ENCODE results near the gene KRTAP12-2. TPM values are rescaled to one million over a fixed set of nuclear protein-coding genes. Genes with fewer than 3 reads are reported as not detected.

The KRTAP12-2 gene
- total RNA-seq, result not detected

- DNase-seq (ENCODE audit: low spot score) (no peak), ATAC-seq (no peak)
Observed at GRCh38 chr21:44666401-44667320, at the start of gene KRTAP12-2. Gene KRTAP12-2, minus strand, starts transcription at chr21:44666927. Its CDS starts 41 bp downstream, at chr21:44666886.

- DNase-seq (ENCODE audit: low spot score), result peak; percentile 8
- no peak for ATAC-seq
Observed at GRCh38 chr21:44714905-44715304, 48.2 kb upstream of the KRTAP12-2 start.

GRCh38 chr21:44713846-44714245 lies 47.1 kb upstream of the KRTAP12-2 start:
- peak; percentile 16 for DNase-seq (ENCODE audit: low spot score)
- ATAC-seq, result no peak

- DNase-seq (ENCODE audit: low spot score), result peak; percentile 33
- no peak for ATAC-seq
Observed at GRCh38 chr21:44713130-44713529, 46.4 kb upstream of the KRTAP12-2 start.

GRCh38 chr21:44712203-44713028 lies 45.7 kb upstream of the KRTAP12-2 start:
- ATAC-seq (no peak), DNase-seq (ENCODE audit: low spot score) (peak; percentile 24)

GRCh38 chr21:44711327-44712202 lies 44.8 kb upstream of the KRTAP12-2 start, which contains the start of gene TSPEAR:
Gene TSPEAR, minus strand, starts transcription at chr21:44711572. Its CDS starts 58 bp downstream, at chr21:44711514.
- ATAC-seq, result no peak
- DNase-seq (ENCODE audit: low spot score), result peak; percentile 38

GRCh38 chr21:44710756-44711326 lies 44.1 kb upstream of the KRTAP12-2 start:
- peak; percentile 29 for DNase-seq (ENCODE audit: low spot score)
- ATAC-seq, result no peak

GRCh38 chr21:44710294-44710665 lies 43.6 kb upstream of the KRTAP12-2 start:
- no peak for ATAC-seq
- DNase-seq (ENCODE audit: low spot score), result peak; percentile 15

- DNase-seq (ENCODE audit: low spot score) (peak; percentile 38), ATAC-seq (peak; percentile 30)
Observed at GRCh38 chr21:44709426-44710293, 42.9 kb upstream of the KRTAP12-2 start.

- DNase-seq (ENCODE audit: low spot score) (peak; percentile 35), ATAC-seq (no peak)
Observed at GRCh38 chr21:44708866-44709425, 42.2 kb upstream of the KRTAP12-2 start.

- DNase-seq (ENCODE audit: low spot score), result no peak
Observed at GRCh38 chr21:44708213-44708865, 41.6 kb upstream of the KRTAP12-2 start.

GRCh38 chr21:44706706-44707581 lies 40.2 kb upstream of the KRTAP12-2 start:
- DNase-seq (ENCODE audit: low spot score) (peak; percentile 35), ATAC-seq (no peak)

More at GRCh38 chr21:44708213-44708865, 41.6 kb upstream of the KRTAP12-2 start:
- ATAC-seq, result no peak

GRCh38 chr21:44706026-44706705 lies 39.4 kb upstream of the KRTAP12-2 start:
- DNase-seq (ENCODE audit: low spot score) (peak; percentile 37), ATAC-seq (no peak)

- ATAC-seq (no peak), DNase-seq (ENCODE audit: low spot score) (peak; percentile 30)
Observed at GRCh38 chr21:44704636-44705001, 37.9 kb upstream of the KRTAP12-2 start.

- DNase-seq (ENCODE audit: low spot score) (peak; percentile 28), ATAC-seq (no peak)
Observed at GRCh38 chr21:44703731-44704635, 37.3 kb upstream of the KRTAP12-2 start.
